NCI-H1417 treated with DMSO at 0.1 percent for 48 hours (cell line): ENCODE data around the gene MBD6.
"Not testable (repeated sequence)": the region's sequence is repeated elsewhere in the genome, so short reads cannot be mapped to it uniquely, and the experiment has no call there.

Source experiments
- DNase-seq: peaks from one replicate; lab custom pipeline; 2025; lab: John Stamatoyannopoulos, UW

Gene MBD6

GRCh38 chr12:57514720-57515407 is 7.8 kb upstream of the MBD6 start:
- peak; percentile 46 for DNase-seq

- DNase-seq, result no peak
Observed at GRCh38 chr12:57515408-57515933, 7.2 kb upstream of the MBD6 start.

GRCh38 chr12:57515934-57516541 is 6.6 kb upstream of the MBD6 start:
- no peak for DNase-seq

DNA sequence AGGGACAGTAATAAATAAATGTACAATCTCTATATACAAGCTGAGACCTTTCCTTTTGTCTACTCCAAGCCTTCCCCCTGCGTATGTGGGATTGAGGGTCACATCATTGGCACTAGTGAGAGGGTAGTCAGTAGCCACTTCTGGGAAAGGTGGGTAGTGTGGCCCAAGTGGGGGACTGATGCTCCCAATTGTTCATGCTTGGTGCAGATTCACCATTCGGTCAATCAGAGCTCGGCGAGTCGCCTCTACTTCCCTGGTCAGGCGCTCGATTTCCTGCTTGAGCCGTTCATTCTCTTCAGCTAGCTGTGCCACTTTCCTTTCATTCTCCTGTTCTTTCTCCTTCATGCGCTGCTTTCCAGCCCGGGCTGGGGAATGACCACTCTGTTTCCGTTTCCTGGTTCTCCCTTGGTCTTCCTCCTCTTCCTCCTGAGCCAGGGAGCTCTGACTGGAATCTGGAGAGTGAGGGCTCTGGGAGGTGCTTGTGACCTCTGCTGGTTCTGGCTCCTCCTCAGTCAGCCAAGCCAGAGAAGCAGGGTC is 5.9 kb upstream of the MBD6 start:
- no peak for DNase-seq

DNA sequence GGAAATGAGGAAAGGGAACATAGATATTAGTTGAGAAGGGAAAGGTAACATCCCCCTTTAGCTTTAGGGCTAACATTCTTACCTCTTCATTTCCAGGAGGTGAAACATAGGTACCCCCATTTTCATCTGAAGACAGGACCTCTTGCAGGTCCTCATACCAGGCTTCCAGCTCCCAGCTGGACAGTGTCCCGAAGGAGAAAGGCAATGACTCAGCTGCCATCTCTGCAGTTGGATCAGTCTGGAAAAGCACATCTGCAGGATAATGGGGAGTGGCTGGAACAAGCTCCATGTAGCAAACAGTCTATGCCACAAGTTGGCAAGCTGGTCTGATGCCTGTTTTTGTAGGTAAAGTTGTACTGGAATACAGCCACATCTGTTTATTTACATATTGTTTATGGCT is 5.4 kb upstream of the MBD6 start:
- no peak for DNase-seq

DNA sequence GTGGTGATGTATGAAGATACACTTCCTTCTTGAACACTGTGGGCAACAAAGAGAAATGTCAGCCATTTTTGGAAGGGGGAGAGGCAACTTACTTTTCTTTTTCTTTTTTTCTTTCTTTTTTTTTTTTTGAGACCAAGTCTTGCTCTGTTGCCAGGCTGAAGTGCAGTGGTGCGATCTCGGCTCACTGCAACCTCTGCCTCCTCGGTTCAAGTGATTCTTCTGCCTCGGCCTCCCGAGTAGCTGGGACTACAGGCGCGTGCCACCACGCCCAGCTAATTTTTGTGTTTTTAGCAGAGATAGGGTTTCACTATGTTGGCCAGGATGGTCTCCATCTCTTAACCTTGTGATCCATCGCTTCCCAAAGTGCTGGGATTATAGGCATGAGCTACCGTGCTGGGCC is 4.9 kb upstream of the MBD6 start:
- not testable (repeated sequence) for DNase-seq

DNA sequence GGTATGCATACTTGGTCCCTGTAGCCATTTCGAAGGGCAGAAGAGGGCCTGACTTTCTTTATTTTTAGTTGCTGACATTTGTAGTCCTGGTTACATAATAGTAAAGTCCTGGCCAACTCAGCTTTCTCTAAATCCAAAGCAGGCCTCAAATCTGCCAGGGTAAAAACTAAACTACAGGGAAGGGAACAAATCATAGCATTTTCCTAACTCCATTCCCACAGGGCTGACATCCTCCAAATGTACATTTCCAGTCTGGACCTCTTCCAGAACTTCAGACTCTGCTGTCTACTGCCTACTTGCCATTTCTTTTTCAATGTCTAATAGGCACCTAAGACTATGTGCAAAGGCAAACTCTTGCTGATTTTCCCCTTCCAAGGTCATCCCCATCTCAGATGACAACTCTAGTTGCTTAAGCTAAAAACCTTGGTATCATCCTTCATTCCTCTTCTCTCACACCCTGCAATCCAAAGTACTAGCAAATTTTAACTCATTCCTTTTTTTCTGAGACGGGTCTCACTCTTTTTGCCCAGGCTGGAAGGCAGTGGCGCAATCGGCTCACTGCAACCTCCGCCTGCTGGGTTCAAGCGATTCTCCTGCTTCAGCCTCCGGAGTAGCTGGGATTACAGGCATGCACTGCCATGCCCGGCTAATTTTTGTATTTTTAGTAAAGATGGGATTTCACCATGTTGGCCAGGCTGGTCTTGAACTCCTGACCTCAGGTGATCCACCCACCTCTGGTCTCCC is 4.3 kb upstream of the MBD6 start:
- no peak for DNase-seq

DNA sequence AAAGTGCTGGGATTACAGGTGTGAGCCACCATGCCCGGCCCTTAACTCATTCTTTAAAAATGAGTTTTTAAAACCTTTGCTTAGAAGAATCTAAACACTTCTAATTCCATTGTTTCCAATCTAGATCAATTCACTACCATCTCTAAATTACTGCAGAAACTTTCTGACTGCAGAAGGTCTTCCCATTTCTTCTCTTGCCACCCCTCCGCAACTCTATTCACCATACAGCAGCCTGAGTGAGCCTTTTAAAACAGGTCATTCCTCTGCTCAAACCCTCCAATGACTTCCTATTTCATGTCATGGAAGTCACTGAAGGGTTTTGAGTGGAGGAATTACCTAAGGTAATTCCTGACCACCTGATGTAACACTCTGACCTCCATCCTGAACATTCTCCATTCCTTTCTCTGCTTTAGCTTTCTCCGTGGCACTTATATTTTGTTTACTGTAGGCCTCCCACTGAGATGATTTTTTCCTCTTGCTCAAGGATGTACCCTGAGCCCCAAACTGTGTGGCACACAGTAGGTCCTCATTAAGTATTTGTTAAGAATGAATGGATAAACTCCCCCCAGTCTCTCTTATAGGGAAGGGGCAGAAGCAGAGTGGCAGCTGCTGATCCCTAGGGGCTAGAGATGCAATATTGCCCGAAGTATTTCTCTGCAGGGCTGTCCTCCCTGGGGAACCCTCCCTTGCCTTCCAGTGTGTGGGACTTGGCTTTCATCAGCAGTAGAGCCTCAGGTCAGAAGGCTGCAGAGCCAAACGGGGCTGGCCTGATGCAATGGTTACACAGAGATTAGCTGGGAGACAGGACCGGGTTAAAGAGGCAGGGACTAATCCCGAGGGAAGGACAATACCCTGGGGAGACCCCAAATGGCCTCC is 3.5 kb upstream of the MBD6 start:
- no peak for DNase-seq

GRCh38 chr12:57519796-57520052 is 2.9 kb upstream of the MBD6 start:
- no peak for DNase-seq

DNA sequence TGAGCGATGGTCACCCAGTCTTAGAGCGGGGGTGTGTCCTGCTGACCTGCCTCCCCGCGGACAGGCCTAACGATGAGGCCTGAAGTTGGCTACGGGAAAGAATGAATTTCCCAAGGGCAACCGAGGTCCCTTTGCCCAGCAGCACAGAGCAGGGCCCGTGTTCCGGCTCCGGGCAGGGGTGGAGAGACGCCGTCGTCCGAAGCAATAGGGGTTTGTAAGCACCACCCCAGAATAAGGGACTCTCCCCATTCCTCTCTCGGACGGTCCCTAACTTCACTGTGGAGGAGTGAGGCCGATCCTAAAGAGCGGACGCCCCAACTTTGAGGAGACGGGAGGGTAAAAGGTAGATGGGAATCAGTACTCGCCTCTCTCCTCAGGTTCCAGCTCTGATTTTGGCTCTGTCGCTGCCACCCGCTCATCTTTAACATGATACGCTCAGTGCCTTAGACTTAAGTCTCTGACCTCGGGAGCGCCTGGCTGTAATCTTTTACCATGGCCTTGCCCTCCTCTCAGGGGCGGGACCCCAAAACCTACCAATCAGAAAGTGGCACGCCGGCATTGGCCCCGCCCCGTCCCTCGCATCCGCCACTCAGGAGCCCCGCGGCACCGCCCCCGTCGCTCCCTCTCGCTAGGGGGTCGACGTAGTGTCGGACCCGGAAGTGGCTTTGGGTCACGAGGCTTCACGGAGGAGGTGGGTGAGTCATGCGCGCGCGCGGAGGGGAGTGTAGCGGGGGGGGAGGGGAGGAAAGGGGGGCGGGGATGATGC is 2.4 kb upstream of the MBD6 start, which contains the start of gene DDIT3:
TSS of gene DDIT3 (minus strand) at position 462 of the 766 bp plus-strand sequence. CDS start 3,108 bp downstream, outside the sequence.
- peak; percentile 95 for DNase-seq

GRCh38 chr12:57521525-57522010 is 1.1 kb upstream of the MBD6 start:
- no peak for DNase-seq

- DNase-seq, result peak; percentile 9
Observed at GRCh38 chr12:57522887-57523705, 472 bp downstream of the MBD6 start.

GRCh38 chr12:57523706-57524614 is 1.3 kb downstream of the MBD6 start:
- no peak for DNase-seq

- DNase-seq, result no peak
Observed at GRCh38 chr12:57524814-57525614, 2.4 kb downstream of the MBD6 start.

GRCh38 chr12:57525615-57526383 is 3.2 kb downstream of the MBD6 start:
- DNase-seq, result no peak

GRCh38 chr12:57526477-57527126 is 4.0 kb downstream of the MBD6 start:
- DNase-seq, result no peak

- no peak for DNase-seq
Observed at GRCh38 chr12:57527184-57527583, 4.6 kb downstream of the MBD6 start.
